Neutrophil (primary cell): ENCODE measurements around the gene PRR15.

Experiments used
- H3K27ac ChIP-seq: fragments of 200-600 bp; sonication (generic); 2 replicates; pipeline ENCODE4 v1.5.1; 2016; ENCODE audit warnings: mild to moderate bottlenecking, moderate library complexity
- H3K27me3 ChIP-seq: fragments of 200-600 bp; sonication (generic); 2 replicates; pipeline ENCODE4 v1.6.0; 2016; ENCODE audit warnings: mild to moderate bottlenecking
- H3K36me3 ChIP-seq: fragments of 200-600 bp; sonication (generic); 2 replicates; pipeline ENCODE4 v1.5.1; 2017
- H3K4me1 ChIP-seq, 2 experiments: fragments of 200-600 bp in 1 of 2; sonication (generic) in 1 of 2; 1 replicate in 1 of 2; 2 replicates in 1 of 2; pipeline versions ENCODE4 v1.5.1 to v1.6.1; 2013 to 2016; ENCODE audit warnings: low read depth in 1 of 2, low read length in 1 of 2, mild to moderate bottlenecking in 1 of 2, moderate library complexity in 1 of 2; ENCODE audit not compliant: control insufficient read depth in 1 of 2, insufficient read depth in 1 of 2
- H3K4me3 ChIP-seq, 2 experiments: fragments of 200-600 bp in 1 of 2; sonication (generic) in 1 of 2; 1 replicate in 1 of 2; 2 replicates in 1 of 2; pipeline ENCODE4 v1.5.1; 2013 to 2016; ENCODE audit warnings: low read depth in 1 of 2, low read length in 1 of 2, mild to moderate bottlenecking in 1 of 2, moderate library complexity in 1 of 2
- H3K9me3 ChIP-seq: fragments of 200-600 bp; sonication (generic); 2 replicates; pipeline ENCODE4 v1.5.1; 2016
- TF ChIP-seq, protein P1 (sequence below): fragments of 200-600 bp; sonication (generic); IDR thresholded peaks from 2 replicates; pipeline ENCODE4 v1.5.1; 2016; ENCODE audit warnings: antibody characterized with exemption

PRR15 gene

DNA sequence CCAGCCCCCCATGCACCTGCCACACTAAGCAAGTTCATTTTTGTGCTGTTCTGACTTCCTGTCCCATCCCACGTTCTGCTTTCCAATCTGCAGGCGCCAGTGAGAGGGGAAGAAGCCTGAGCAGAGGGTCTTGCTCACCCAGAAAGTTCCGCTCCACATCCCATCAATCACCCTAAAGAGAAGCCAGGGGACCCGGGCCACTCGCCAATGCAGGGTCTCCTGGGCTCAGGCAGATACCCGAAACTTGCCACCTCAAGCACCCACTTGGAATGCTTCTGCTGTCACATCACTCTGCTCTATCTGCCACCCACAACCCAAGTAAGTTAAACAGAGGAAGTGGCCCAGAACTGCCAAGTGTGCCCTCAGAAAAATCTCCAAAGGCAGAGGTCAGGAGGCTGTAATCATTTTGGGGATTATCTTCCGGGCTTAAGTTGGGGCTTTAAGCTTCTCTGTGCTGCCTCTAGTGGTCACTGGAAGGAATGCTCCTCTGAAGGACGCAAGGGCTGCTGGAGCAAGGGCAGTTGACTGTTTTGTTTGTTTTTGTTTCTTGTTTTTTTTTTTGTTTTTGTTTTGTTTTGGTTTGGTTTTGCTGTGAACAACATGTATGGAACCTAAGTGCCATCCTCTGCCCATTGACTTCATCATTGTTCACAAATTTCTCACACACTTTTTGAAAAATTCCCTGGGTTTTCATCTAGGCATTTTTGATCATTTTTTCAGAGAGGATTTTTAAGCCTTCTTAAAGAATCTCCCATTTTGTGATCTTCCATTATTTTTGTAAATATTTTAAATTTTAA is 25.5 kb downstream of the PRR15 start:
- Histone ChIP-seq H3K4me1 (peaks cover 0 to 6% of the 10 kb centered on the region in 2 experiments), H3K4me3 (no peak overlapping the region), H3K27ac (no peak overlapping the region), H3K27me3 (no peaks in the 10 kb centered on the region), H3K9me3 (no peaks in the 10 kb centered on the region), H3K36me3 (no peaks in the 10 kb centered on the region)
- TF ChIP-seq, protein P1, sequence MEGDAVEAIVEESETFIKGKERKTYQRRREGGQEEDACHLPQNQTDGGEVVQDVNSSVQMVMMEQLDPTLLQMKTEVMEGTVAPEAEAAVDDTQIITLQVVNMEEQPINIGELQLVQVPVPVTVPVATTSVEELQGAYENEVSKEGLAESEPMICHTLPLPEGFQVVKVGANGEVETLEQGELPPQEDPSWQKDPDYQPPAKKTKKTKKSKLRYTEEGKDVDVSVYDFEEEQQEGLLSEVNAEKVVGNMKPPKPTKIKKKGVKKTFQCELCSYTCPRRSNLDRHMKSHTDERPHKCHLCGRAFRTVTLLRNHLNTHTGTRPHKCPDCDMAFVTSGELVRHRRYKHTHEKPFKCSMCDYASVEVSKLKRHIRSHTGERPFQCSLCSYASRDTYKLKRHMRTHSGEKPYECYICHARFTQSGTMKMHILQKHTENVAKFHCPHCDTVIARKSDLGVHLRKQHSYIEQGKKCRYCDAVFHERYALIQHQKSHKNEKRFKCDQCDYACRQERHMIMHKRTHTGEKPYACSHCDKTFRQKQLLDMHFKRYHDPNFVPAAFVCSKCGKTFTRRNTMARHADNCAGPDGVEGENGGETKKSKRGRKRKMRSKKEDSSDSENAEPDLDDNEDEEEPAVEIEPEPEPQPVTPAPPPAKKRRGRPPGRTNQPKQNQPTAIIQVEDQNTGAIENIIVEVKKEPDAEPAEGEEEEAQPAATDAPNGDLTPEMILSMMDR = peak; percentile 69

DNA sequence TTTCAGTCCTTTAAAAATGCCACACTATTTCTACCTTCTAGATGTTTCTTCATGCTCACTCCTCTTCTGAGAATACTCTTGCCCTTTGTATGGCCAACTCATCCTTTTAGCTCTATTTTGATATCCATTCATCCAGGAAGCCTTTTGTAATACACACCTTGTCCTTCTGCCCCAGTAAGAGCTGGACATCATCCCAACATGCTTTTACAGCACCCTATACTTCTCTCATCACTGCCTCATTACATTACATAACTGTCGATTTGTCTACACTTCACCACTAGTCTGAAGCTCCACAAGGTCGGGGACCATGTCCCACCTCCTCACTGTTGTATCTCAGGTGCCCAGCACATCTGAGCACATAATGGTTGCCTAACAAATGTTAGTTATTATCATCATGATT is 29.2 kb downstream of the PRR15 start:
- no peaks in the 10 kb centered on the region for H3K27me3 ChIP-seq
- H3K4me1 ChIP-seq = peaks cover 0 to 6% of the 10 kb centered on the region in 2 experiments
- TF ChIP-seq, protein P1 = no peak
- no peak overlapping the region for H3K4me3 ChIP-seq
- no peaks in the 10 kb centered on the region for H3K9me3 ChIP-seq
- no peaks in the 10 kb centered on the region for H3K36me3 ChIP-seq
- H3K27ac ChIP-seq = no peak overlapping the region

DNA sequence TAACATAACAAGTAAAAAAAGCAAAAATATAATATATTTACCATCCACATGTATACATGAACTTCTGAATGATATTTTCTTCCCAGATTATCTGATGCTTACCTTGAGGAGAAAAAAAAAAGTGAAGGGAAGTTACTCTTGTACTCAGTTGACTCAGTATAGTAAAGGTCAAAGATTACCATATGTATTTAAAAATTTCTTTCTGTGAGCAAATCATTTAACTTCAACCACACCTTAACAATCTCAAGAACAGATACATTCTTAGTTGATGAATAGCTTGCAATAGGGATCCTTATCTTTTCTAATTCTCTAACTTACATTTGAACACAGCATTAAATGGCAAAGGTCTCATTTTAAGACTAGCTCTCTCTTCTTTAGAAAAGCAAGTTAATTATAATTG is 29.8 kb downstream of the PRR15 start:
- no peaks in the 10 kb centered on the region for H3K27me3 ChIP-seq
- H3K9me3 ChIP-seq = no peaks in the 10 kb centered on the region
- H3K4me3 ChIP-seq = no peak overlapping the region
- H3K27ac ChIP-seq = no peak overlapping the region
- TF ChIP-seq, protein P1 = no peak
- no peaks in the 10 kb centered on the region for H3K36me3 ChIP-seq
- H3K4me1 ChIP-seq = peaks cover 0 to 6% of the 10 kb centered on the region in 2 experiments

DNA sequence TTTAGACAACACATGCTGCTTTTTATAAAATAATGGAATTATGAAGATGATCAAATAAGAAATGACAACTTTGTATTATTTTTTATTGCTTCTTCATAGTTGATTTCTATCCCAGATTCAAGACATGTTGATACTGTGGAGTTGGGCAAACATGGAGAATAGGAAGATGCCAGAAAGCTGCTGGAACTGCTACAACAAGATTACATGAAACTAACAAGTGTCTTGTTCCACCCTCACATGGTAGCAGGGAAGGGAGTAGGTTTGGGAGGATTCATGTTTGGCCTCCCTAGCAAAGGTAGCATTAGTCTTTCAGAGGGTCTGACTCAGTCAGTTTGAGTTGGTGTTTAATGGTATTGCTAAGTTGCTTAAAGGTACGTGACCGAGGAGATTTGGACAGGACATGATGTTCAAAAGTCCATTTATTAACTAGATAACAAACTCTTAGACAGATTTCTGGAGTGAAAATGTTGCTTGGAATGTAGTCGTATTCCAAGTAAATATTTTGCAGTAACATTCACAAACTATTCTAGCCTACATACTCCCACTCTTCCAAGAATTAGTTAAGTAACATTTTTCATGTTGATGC is 33.1 kb downstream of the PRR15 start:
- TF ChIP-seq, protein P1 = no peak

DNA sequence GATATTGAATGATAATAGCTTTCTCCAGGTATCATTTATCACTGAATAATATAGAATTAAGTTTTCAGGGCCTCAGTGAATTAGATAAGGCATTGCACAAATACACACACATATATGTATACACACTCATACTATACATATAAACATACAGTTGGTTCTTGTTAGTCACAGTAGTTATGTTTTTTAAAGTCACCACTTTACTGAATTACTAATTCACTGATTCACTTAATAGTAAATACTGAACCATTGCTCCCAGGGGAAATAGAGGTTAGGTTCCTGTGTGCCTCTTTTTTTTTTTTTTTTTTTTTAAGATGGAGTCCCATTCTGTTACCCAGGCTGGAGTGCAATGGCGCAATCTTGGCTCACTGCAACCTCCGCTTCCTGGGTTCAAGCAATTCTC is 33.6 kb downstream of the PRR15 start:
- TF ChIP-seq, protein P1 = no peak
- Histone ChIP-seq H3K27me3 (no peaks in the 10 kb centered on the region), H3K4me3 (no peak overlapping the region), H3K36me3 (no peaks in the 10 kb centered on the region), H3K4me1 (no peaks in the 10 kb centered on the region), H3K27ac (no peak overlapping the region), H3K9me3 (no peaks in the 10 kb centered on the region)

More for the DNA sequence above, 33.1 kb downstream of the PRR15 start:
- Histone ChIP-seq H3K9me3 (no peaks in the 10 kb centered on the region), H3K27ac (no peak overlapping the region), H3K4me3 (no peak overlapping the region), H3K27me3 (no peaks in the 10 kb centered on the region), H3K4me1 (no peaks in the 10 kb centered on the region), H3K36me3 (no peaks in the 10 kb centered on the region)
